A549 (cell line): ENCODE data around the gene SOD1. TPM values are rescaled to one million over a fixed set of nuclear protein-coding genes. Genes with fewer than 3 reads are reported as not detected.

Experiments used
- ATAC-seq, 2 experiments: fragments of 200-7000 bp in 1 of 2; fragments of >200 bp in 1 of 2; cut with Nextera tagmentation in 1 of 2; cut with Tn5 transposase in 1 of 2; 3 replicates each; pipeline versions ENCODE4 v1.8.0 to v1.9.1; 2018 to 2020; ENCODE audit warnings: mild to moderate bottlenecking in 1 of 2, moderate library complexity in 1 of 2
- CTCF ChIA-PET: fragments of 300-600 bp; sonication (Branson Sonifier 250); formaldehyde crosslinking; extraction: SDS; loops from one replicate; lab custom pipeline; 2021; ENCODE audit warnings: antibody characterized with exemption, inconsistent platforms; lab: Yijun Ruan, JAX
- POLR2A ChIA-PET: fragments of 350-600 bp; formaldehyde crosslinking; extraction: SDS; loops from one replicate; lab custom pipeline; 2021; ENCODE audit warnings: antibody characterized with exemption, inconsistent platforms; lab: Yijun Ruan, JAX
- DNase-seq, 2 experiments: peaks; one replicate each; pipeline versions ENCODE4 v3.0.0 to v3.0.0-alpha.2; 2011 to 2016; ENCODE audit warnings: low read depth in 1 of 2, low spot score in 1 of 2
- FAIRE-seq: peaks from 2 replicates; lab custom pipeline; 2011; peaks lifted over from hg19 to GRCh38; lab: Jason Lieb, UNC
- H3K27ac ChIP-seq, 2 experiments: fragments of >200 bp; sonication (Bioruptor Twin); formaldehyde crosslinking; 3 replicates each; pipeline ENCODE4 v1.5.1; 2016 to 2017
- H3K4me1 ChIP-seq: fragments of >200 bp; sonication (Bioruptor Twin); formaldehyde crosslinking; 3 replicates; pipeline ENCODE4 v1.6.1; 2016
- H3K4me2 ChIP-seq: fragments of >200 bp; sonication (Bioruptor Twin); formaldehyde crosslinking; 3 replicates; pipeline ENCODE4 v1.6.1; 2016
- H3K4me3 ChIP-seq: fragments of >200 bp; sonication (Bioruptor Twin); formaldehyde crosslinking; 3 replicates; pipeline ENCODE4 v1.5.1; 2016
- H3K9me3 ChIP-seq: fragments of >200 bp; sonication (Bioruptor Twin); formaldehyde crosslinking; 3 replicates; pipeline ENCODE4 v1.6.1; 2016
- CBX8 ChIP-seq: fragments of 200-600 bp; sonication (generic); IDR thresholded peaks from 2 replicates; pipeline ENCODE4 v1.6.1; 2016
- CEBPB ChIP-seq, 2 experiments: fragments of >200 bp in 1 of 2; sonication (Bioruptor Twin) in 1 of 2; formaldehyde crosslinking in 1 of 2; IDR thresholded peaks; 2 replicates each; pipeline ENCODE4 v1.6.1; 2012 to 2016
- CHD2 ChIP-seq: fragments of 150-350 bp; IDR thresholded peaks from 2 replicates; pipeline ENCODE4 v1.6.1; 2014; ENCODE audit warnings: low read length; ENCODE audit not compliant: partially characterized antibody
- ELK1 ChIP-seq: fragments of 150-350 bp; IDR thresholded peaks from 2 replicates; pipeline ENCODE4 v1.6.1; 2014; ENCODE audit warnings: low read depth, mild to moderate bottlenecking, low read length
- FOSL2 ChIP-seq, 2 experiments: fragments of 450-650 bp in 1 of 2; fragments of >200 bp in 1 of 2; sonication (Bioruptor Twin) in 1 of 2; formaldehyde crosslinking; IDR thresholded peaks; 2 replicates each; pipeline versions ENCODE4 v1.5.0 to v1.6.1; 2016 to 2020; ENCODE audit warnings: mild to moderate bottlenecking in 1 of 2, moderate library complexity in 1 of 2
- GATA3 ChIP-seq: IDR thresholded peaks from 2 replicates; pipeline ENCODE4 v1.6.1; 2012; ENCODE audit warnings: borderline replicate concordance
- HOXA7 ChIP-seq: fragments of 250-450 bp; sonication (Bioruptor Pico); IDR thresholded peaks from 2 replicates; pipeline ENCODE4 v1.5.0; 2020; ENCODE audit warnings: mild to moderate bottlenecking, moderate library complexity
- HOXB5 ChIP-seq: fragments of 250-450 bp; sonication (Bioruptor Pico); IDR thresholded peaks from 2 replicates; pipeline ENCODE4 v1.5.0; 2020; ENCODE audit warnings: mild to moderate bottlenecking, moderate library complexity
- JUN ChIP-seq, 2 experiments: fragments of >200 bp; sonication (Bioruptor Twin); formaldehyde crosslinking; IDR thresholded peaks; 2 replicates in 1 of 2; 3 replicates in 1 of 2; pipeline ENCODE4 v1.6.1; 2016 to 2017
- KDM1A ChIP-seq: fragments of 200-600 bp; sonication (generic); IDR thresholded peaks from 2 replicates; pipeline ENCODE4 v1.6.1; 2016; ENCODE audit warnings: low read depth, mild to moderate bottlenecking
- MAFK ChIP-seq: fragments of 450-650 bp; IDR thresholded peaks from 2 replicates; pipeline ENCODE4 v1.6.1; 2014; ENCODE audit not compliant: partially characterized antibody
- MAZ ChIP-seq: fragments of 150-350 bp; IDR thresholded peaks from 2 replicates; pipeline ENCODE4 v1.6.1; 2014; ENCODE audit warnings: antibody characterized with exemption, low read depth, low read length, borderline replicate concordance
- NPAS2 ChIP-seq: fragments of 250-450 bp; sonication (Bioruptor Pico); IDR thresholded peaks from 2 replicates; pipeline ENCODE4 v1.8.0; 2022; ENCODE audit warnings: mild to moderate bottlenecking, moderate library complexity, borderline replicate concordance
- PHF8 ChIP-seq: fragments of 200-600 bp; sonication (generic); IDR thresholded peaks from 2 replicates; pipeline ENCODE4 v1.6.1; 2016; ENCODE audit warnings: low read depth, mild to moderate bottlenecking, antibody characterized with exemption, moderate library complexity, borderline replicate concordance
- POLR2AphosphoS2 ChIP-seq: conservative IDR thresholded peaks from 2 replicates; pipeline ENCODE4 v1.6.1; 2012; ENCODE audit warnings: low read length, improper control_type of control experiment, inconsistent platforms
- RARB ChIP-seq: fragments of 250-450 bp; sonication (Bioruptor Pico); IDR thresholded peaks from 2 replicates; pipeline ENCODE4 v1.8.0; 2021; ENCODE audit warnings: mild to moderate bottlenecking, moderate library complexity
- RNF2 ChIP-seq: fragments of 200-600 bp; sonication (generic); IDR thresholded peaks from 2 replicates; pipeline ENCODE4 v1.6.1; 2016; ENCODE audit warnings: low read depth, mild to moderate bottlenecking, antibody characterized with exemption, moderate library complexity, borderline replicate concordance
- SREBF2 ChIP-seq: fragments of 450-650 bp; IDR thresholded peaks from 2 replicates; pipeline ENCODE4 v1.6.1; 2014; ENCODE audit warnings: mild to moderate bottlenecking, moderate library complexity
- TFCP2L1 ChIP-seq: fragments of 250-450 bp; sonication (Bioruptor Pico); IDR thresholded peaks from 2 replicates; pipeline ENCODE4 v1.5.0; 2021; ENCODE audit warnings: mild to moderate bottlenecking
- ZC3H11A ChIP-seq: fragments of 450-650 bp; IDR thresholded peaks from 2 replicates; pipeline ENCODE4 v1.6.1; 2014; ENCODE audit warnings: antibody characterized with exemption, mild to moderate bottlenecking
- ZFP36 ChIP-seq: fragments of 450-650 bp; IDR thresholded peaks from 2 replicates; pipeline ENCODE4 v1.6.1; 2014; ENCODE audit warnings: borderline replicate concordance; ENCODE audit not compliant: partially characterized antibody
- WGBS: methylation state at CpG from one replicate; pipeline ENCODE4 v1.1.6; 2017; ENCODE audit errors: missing lambda C conversion rate; 5-methylcytosine and 5-hydroxymethylcytosine counted together
- polyA plus RNA-seq, 4 experiments: library from polyadenylated mRNA; depleted of rRNA in 3 of 4; stranded (reverse); fragments of >200 nt; fragmentation: RNase III in 1 of 4; extraction: RNeasy Plus Mini Kit Qiagen cat#74134 plus additional on column Dnase treatment in 1 of 4; gene quantifications; 2 replicates in 3 of 4; 3 replicates in 1 of 4; pipeline ENCODE4 v1.2.3, GENCODE V29; 2011 to 2017
- TF ChIP-seq, protein P1 (sequence below): fragments of 250-450 bp; sonication (Bioruptor Pico); IDR thresholded peaks from 2 replicates; pipeline ENCODE4 v1.5.0; 2020; ENCODE audit warnings: low read depth, mild to moderate bottlenecking, moderate library complexity
- TF ChIP-seq, protein P2 (sequence below): fragments of >200 bp; sonication (Bioruptor Twin); formaldehyde crosslinking; IDR thresholded peaks from 3 replicates; pipeline ENCODE4 v1.5.1; 2016
- TF ChIP-seq, protein P3 (sequence below): fragments of 450-650 bp; IDR thresholded peaks from 2 replicates; pipeline ENCODE4 v1.6.1; 2014; ENCODE audit warnings: antibody characterized with exemption

Gene SOD1
- polyA plus RNA-seq, 2 of the 4 experiments (the other 2 are of a cell fraction): 488 to 551 TPM

GRCh38 chr21:31660259-31660565, 719 bp downstream of the SOD1 start:
- ChIA-PET CTCF (no interaction called here), POLR2A (no interaction called here)
- Histone ChIP-seq H3K4me1 (peaks cover 22% of the 10 kb centered on the region; the same call in 2 of the 3 replicates), H3K27ac (peak overlapping the region; percentile 93 to 98), H3K9me3 (no peaks in the 10 kb centered on the region), H3K4me3 (peak overlapping the region; percentile 80), H3K4me2 (peak overlapping the region; percentile 82)
- DNase-seq (peak in 1 of 2 experiments; percentile 7), FAIRE-seq (no peak), ATAC-seq (peak; percentile 19 to 60; a peak in 5 of 6 replicates)
- TF ChIP-seq GATA3: no peak
- TF ChIP-seq, protein P1, sequence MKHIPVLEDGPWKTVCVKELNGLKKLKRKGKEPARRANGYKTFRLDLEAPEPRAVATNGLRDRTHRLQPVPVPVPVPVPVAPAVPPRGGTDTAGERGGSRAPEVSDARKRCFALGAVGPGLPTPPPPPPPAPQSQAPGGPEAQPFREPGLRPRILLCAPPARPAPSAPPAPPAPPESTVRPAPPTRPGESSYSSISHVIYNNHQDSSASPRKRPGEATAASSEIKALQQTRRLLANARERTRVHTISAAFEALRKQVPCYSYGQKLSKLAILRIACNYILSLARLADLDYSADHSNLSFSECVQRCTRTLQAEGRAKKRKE (CRISPR knock-in tag): no peak
- TF ChIP-seq ELK1: no peak
- TF ChIP-seq CEBPB (IDR thresholded peaks at IDR 0.05): no peak
- TF ChIP-seq HOXA7 (CRISPR knock-in tag): no peak
- TF ChIP-seq NPAS2 (CRISPR knock-in tag): no peak
- no peak for TF ChIP-seq ZC3H11A
- TF ChIP-seq, protein P2, sequence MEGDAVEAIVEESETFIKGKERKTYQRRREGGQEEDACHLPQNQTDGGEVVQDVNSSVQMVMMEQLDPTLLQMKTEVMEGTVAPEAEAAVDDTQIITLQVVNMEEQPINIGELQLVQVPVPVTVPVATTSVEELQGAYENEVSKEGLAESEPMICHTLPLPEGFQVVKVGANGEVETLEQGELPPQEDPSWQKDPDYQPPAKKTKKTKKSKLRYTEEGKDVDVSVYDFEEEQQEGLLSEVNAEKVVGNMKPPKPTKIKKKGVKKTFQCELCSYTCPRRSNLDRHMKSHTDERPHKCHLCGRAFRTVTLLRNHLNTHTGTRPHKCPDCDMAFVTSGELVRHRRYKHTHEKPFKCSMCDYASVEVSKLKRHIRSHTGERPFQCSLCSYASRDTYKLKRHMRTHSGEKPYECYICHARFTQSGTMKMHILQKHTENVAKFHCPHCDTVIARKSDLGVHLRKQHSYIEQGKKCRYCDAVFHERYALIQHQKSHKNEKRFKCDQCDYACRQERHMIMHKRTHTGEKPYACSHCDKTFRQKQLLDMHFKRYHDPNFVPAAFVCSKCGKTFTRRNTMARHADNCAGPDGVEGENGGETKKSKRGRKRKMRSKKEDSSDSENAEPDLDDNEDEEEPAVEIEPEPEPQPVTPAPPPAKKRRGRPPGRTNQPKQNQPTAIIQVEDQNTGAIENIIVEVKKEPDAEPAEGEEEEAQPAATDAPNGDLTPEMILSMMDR: no peak
- no peak for TF ChIP-seq SREBF2
- TF ChIP-seq POLR2AphosphoS2: no peak
- TF ChIP-seq JUN (IDR thresholded peaks at IDR 0.05): no peak
- no peak for TF ChIP-seq MAFK
- TF ChIP-seq PHF8: no peak
- no peak for TF ChIP-seq RNF2
- 4% methylated on average over 12 of the region's 12 CpGs for WGBS

DNA sequence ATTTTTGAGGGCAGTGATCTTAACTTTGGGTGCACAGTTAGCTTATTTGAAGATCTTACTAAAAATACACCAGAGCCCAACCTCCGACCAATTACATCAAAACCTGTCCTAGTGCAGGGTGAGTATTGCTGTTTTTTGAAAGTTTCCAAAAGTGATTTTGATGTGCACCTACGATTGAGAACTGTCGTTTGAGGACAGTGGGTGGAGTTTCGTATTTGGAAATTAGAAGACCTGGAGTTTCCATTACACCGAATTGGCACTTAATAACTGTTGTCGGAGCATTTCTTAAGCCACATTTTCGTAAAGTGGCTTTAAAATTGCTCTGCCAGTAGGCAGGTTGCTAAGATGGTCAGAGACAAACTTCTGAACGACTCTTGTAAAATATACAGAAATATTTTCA, 1.1 kb downstream of the SOD1 start:
- no peak for FAIRE-seq
- WGBS: 7% methylated on average over 8 of the region's 8 CpGs
- peak overlapping the region; percentile 80 for H3K4me3 ChIP-seq
- ATAC-seq: no peak
- H3K4me2 ChIP-seq: peak overlapping the region; percentile 82
- peaks cover 22% of the 10 kb centered on the region; the same call in 2 of the 3 replicates for H3K4me1 ChIP-seq
- H3K9me3 ChIP-seq: no peaks in the 10 kb centered on the region
- no peak for DNase-seq
- ChIA-PET CTCF (no interaction called here), POLR2A (no interaction called here)
- TF ChIP-seq CBX8 (no peak), ZFP36 (no peak), CEBPB (IDR thresholded peaks at IDR 0.05) (no peak), RNF2 (no peak), CHD2 (no peak), KDM1A (no peak), FOSL2 (IDR thresholded peaks at IDR 0.05) (no peak), FOSL2 (CRISPR knock-in tag; IDR thresholded peaks at IDR 0.05) (no peak), RARB (CRISPR knock-in tag) (no peak), MAZ (no peak), HOXB5 (CRISPR knock-in tag) (no peak), TFCP2L1 (CRISPR knock-in tag) (no peak), ELK1 (no peak)
- TF ChIP-seq, protein P3, sequence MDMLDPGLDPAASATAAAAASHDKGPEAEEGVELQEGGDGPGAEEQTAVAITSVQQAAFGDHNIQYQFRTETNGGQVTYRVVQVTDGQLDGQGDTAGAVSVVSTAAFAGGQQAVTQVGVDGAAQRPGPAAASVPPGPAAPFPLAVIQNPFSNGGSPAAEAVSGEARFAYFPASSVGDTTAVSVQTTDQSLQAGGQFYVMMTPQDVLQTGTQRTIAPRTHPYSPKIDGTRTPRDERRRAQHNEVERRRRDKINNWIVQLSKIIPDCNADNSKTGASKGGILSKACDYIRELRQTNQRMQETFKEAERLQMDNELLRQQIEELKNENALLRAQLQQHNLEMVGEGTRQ: no peak
- H3K27ac ChIP-seq: peak overlapping the region; percentile 93 to 98
